ENCODE results near the gene BCR.

Gene BCR

GRCh38 chr22:23161574-23161973, 18.7 kb upstream of the BCR start:
- no peak for DNase-seq (ENCODE audit: extremely low spot score)
- CTCF ChIA-PET: interaction anchor here (2.8 kb wide), 1 partner anchor 13 kb away, joined by 9 read pairs; no protein-coding TSS in a partner anchor
- no peak for TF ChIP-seq CTCF (IDR thresholded peaks at IDR 0.05; ENCODE audit: control extremely low read depth, extremely low read depth, low read depth, missing control alignments)
- POLR2A ChIA-PET: no interaction called here

GRCh38 chr22:23163665-23164064, 16.6 kb upstream of the BCR start:
- ChIA-PET CTCF (interaction anchor here (0.8 to 2.8 kb wide), 4 partner anchors 11 to 23 kb away, joined by 3 to 9 read pairs (median 4); no protein-coding TSS in a partner anchor), POLR2A (no interaction called here)
- DNase-seq (ENCODE audit: extremely low spot score): no peak
- no peak for TF ChIP-seq CTCF (IDR thresholded peaks at IDR 0.05; ENCODE audit: control extremely low read depth, extremely low read depth, low read depth, missing control alignments)

- POLR2A ChIA-PET: no interaction called here
- CTCF ChIA-PET: interaction anchor here (0.8 to 2.8 kb wide), 5 partner anchors 8 to 24 kb away, joined by 3 to 9 read pairs (median 3); no protein-coding TSS in a partner anchor
- DNase-seq (ENCODE audit: extremely low spot score): no peak
- TF ChIP-seq CTCF (IDR thresholded peaks at IDR 0.05; ENCODE audit: control extremely low read depth, extremely low read depth, low read depth, missing control alignments): no peak
Observed at GRCh38 chr22:23164091-23164490, 16.2 kb upstream of the BCR start.

- TF ChIP-seq CTCF (IDR thresholded peaks at IDR 0.05; ENCODE audit: control extremely low read depth, extremely low read depth, low read depth, missing control alignments): no peak
- ChIA-PET CTCF (no interaction called here), POLR2A (no interaction called here)
- no peak for DNase-seq (ENCODE audit: extremely low spot score)
Observed at GRCh38 chr22:23166042-23166831, 14.1 kb upstream of the BCR start.

GRCh38 chr22:23166841-23167616, 13.3 kb upstream of the BCR start:
- no peak for TF ChIP-seq CTCF (IDR thresholded peaks at IDR 0.05; ENCODE audit: control extremely low read depth, extremely low read depth, low read depth, missing control alignments)
- DNase-seq (ENCODE audit: extremely low spot score): no peak
- CTCF ChIA-PET: no interaction called here
- POLR2A ChIA-PET: no interaction called here

GRCh38 chr22:23168391-23169042, 11.8 kb upstream of the BCR start:
- no peak for DNase-seq (ENCODE audit: extremely low spot score)
- CTCF ChIA-PET: interaction anchor here (0.9 to 2.9 kb wide), 3 partner anchors 10 to 217 kb away, joined by 3 to 11 read pairs (median 4); no protein-coding TSS in a partner anchor
- no peak for TF ChIP-seq CTCF (IDR thresholded peaks at IDR 0.05; ENCODE audit: control extremely low read depth, extremely low read depth, low read depth, missing control alignments)
- POLR2A ChIA-PET: no interaction called here

Measured in GM10248 (cell line).